NCI-H2171 (cell line): ENCODE data around the gene TRRAP.

Experiments used
- DNase-seq: peaks from one replicate; lab custom pipeline; 2025; lab: John Stamatoyannopoulos, UW

Gene TRRAP

GRCh38 chr7:98949336-98950044 is 71.2 kb downstream of the TRRAP start:
- DNase-seq: no peak

- DNase-seq: no peak
Measured at GRCh38 chr7:98955992-98956391, 77.7 kb downstream of the TRRAP start.

- DNase-seq: no peak
Measured at GRCh38 chr7:98956469-98956868, 78.1 kb downstream of the TRRAP start.

GRCh38 chr7:98956937-98957336 is 78.6 kb downstream of the TRRAP start:
- no peak for DNase-seq

- DNase-seq: no peak
Measured at GRCh38 chr7:98957766-98958165, 79.4 kb downstream of the TRRAP start.

- DNase-seq: no peak
Measured at GRCh38 chr7:98958968-98959367, 80.6 kb downstream of the TRRAP start.

- no peak for DNase-seq
Measured at GRCh38 chr7:98963305-98963704, 85.0 kb downstream of the TRRAP start.

GRCh38 chr7:98964596-98964995 is 86.3 kb downstream of the TRRAP start:
- no peak for DNase-seq

GRCh38 chr7:98968621-98969020 is 90.3 kb downstream of the TRRAP start:
- DNase-seq: no peak

- no peak for DNase-seq
Measured at GRCh38 chr7:98969386-98969785, 91.1 kb downstream of the TRRAP start.

GRCh38 chr7:98970016-98970615 is 91.8 kb downstream of the TRRAP start:
- DNase-seq: no peak

- no peak for DNase-seq
Measured at GRCh38 chr7:98970805-98971204, 92.5 kb downstream of the TRRAP start.

GRCh38 chr7:98974205-98974604 is 95.9 kb downstream of the TRRAP start:
- DNase-seq: no peak

GRCh38 chr7:98974906-98975816 is 96.8 kb downstream of the TRRAP start:
- DNase-seq: no peak

GRCh38 chr7:98976396-98977185 is 98.3 kb downstream of the TRRAP start:
- no peak for DNase-seq

GRCh38 chr7:98978672-98979071 is 100.3 kb downstream of the TRRAP start:
- no peak for DNase-seq

GRCh38 chr7:98981701-98982100 is 103.4 kb downstream of the TRRAP start:
- DNase-seq: no peak

- no peak for DNase-seq
Measured at GRCh38 chr7:98982686-98983085, 104.4 kb downstream of the TRRAP start.

GRCh38 chr7:98984126-98984525 is 105.8 kb downstream of the TRRAP start:
- DNase-seq: no peak

GRCh38 chr7:98985406-98985805 is 107.1 kb downstream of the TRRAP start:
- no peak for DNase-seq

GRCh38 chr7:98985945-98986344 is 107.6 kb downstream of the TRRAP start:
- no peak for DNase-seq

GRCh38 chr7:98988641-98989040 is 110.3 kb downstream of the TRRAP start:
- no peak for DNase-seq
